Psoas muscle (tissue), 8 donors: Measurements from ENCODE around the gene NOXRED1. TPM values are rescaled to one million over a fixed set of nuclear protein-coding genes. Genes with fewer than 3 reads are reported as not detected.
A peak's percentile ranks its signal among the peaks of the same experiment; 100 is the strongest.

Experiments used
- ATAC-seq, 4 donors: fragments of 200-7000 bp; cut with Tn5 transposase; one replicate each; pipeline ENCODE4 v1.9.1; 2020; ENCODE audit warnings: moderate library complexity in 3 of 4, mild to moderate bottlenecking in 2 of 4
- DNase-seq, 2 donors: peaks; one replicate each; pipeline ENCODE4 v3.0.0-alpha.2; 2020
- H3K27ac ChIP-seq: fragments of 200-600 bp; one replicate; pipeline ENCODE4 v1.8.0; 2022
- H3K27me3 ChIP-seq, 3 donors: fragments of 200-600 bp in 1 of 3; one replicate each; pipeline versions ENCODE4 v1.6.1 to v1.8.0; 2013 to 2022; ENCODE audit warnings: low read length in 2 of 3, mild to moderate bottlenecking in 2 of 3, moderate library complexity in 1 of 3; ENCODE audit not compliant: insufficient read depth in 3 of 3
- H3K36me3 ChIP-seq, 2 donors: fragments of 200-600 bp in 1 of 2; one replicate each; pipeline versions ENCODE4 v1.6.1 to v1.8.0; 2013 to 2022; ENCODE audit warnings: low read depth in 1 of 2, mild to moderate bottlenecking in 1 of 2, moderate library complexity in 1 of 2; ENCODE audit not compliant: insufficient read depth in 1 of 2
- H3K4me1 ChIP-seq: fragments of 200-600 bp; one replicate; pipeline ENCODE4 v1.8.0; 2022
- H3K4me3 ChIP-seq: fragments of 200-600 bp; one replicate; pipeline ENCODE4 v1.8.0; 2022; ENCODE audit warnings: mild to moderate bottlenecking
- H3K9me3 ChIP-seq: fragments of 200-600 bp; one replicate; pipeline ENCODE4 v1.8.0; 2022
- CTCF ChIP-seq: fragments of 200-600 bp; IDR thresholded peaks from one replicate; pipeline ENCODE4 v1.8.0; 2022; ENCODE audit warnings: antibody characterized with exemption
- WGBS, 3 donors: extraction: QIAGEN DNeasy Blood & Tissue Kit; methylation state at CpG; one replicate each; pipeline versions ENCODE4 v1.1.6 to v1.1.7; 2013; 5-methylcytosine and 5-hydroxymethylcytosine counted together
- intact Hi-C, 2 donors: fragments of 100-400 bp; cut with DNase I; formaldehyde crosslinking; loops; one replicate each; pipeline versions ENCODE4 v1.11.0 to v1.14.2; 2022
- polyA plus RNA-seq, 3 donors: library from polyadenylated mRNA; stranded (reverse); fragments of 200-250 nt; gene quantifications; one replicate each; pipeline ENCODE4 v1.2.3, GENCODE V29; 2013
- total RNA-seq, 4 donors: library from RNA; stranded (reverse); fragmentation: NEBNext Ultra II Directional in 2 of 4; extraction: Animal tissue kit (Norgen Biotek cat#: 25700) in 2 of 4; gene quantifications; one replicate each; pipeline versions ENCODE4 v1.2.1 to v1.2.4, GENCODE V29; 2021 to 2023
- donor health status: healthy with polysubstance abuse.
- donor health status: DM: no; HTN: no; CAD: no; lungs with moderate emphysema.
- donor health status: Bipolar disorder and iron deficiency.
- donor health status: healthy.
- donor health status: DM: yes; HTN: yes; CAD: no.
- donor health status: DM: no; HTN: no; CAD: no.
- donor health status: DM: no; HTN: no; CAD: no.
- donor health status: DM: yes; HTN: yes; CAD: no.

NOXRED1 gene
- total and polyA plus RNA-seq, 7 donors = 0.13 to 0.34 (median 0.24) TPM; not detected in 1

GRCh38 chr14:77467801-77468200, 44.5 kb upstream of the NOXRED1 start:
- no peaks in the 10 kb centered on the region for H3K4me1 ChIP-seq
- WGBS, 3 donors = 82 to 85% (median 84%) methylated on average over 5 of the region's 5 CpGs
- H3K27ac ChIP-seq = no peak overlapping the region
- no peak for ATAC-seq
- no peaks in the 10 kb centered on the region for H3K27me3 ChIP-seq
- peaks cover 23 to 74% of the 10 kb centered on the region in 2 donors for H3K36me3 ChIP-seq
- H3K9me3 ChIP-seq = no peaks in the 10 kb centered on the region
- DNase-seq = no peak
- TF ChIP-seq CTCF = no peak
- H3K4me3 ChIP-seq = no peak overlapping the region
- intact Hi-C loops = no loop called here

- no peaks in the 10 kb centered on the region for H3K27me3 ChIP-seq
- intact Hi-C loops = loop anchor here (5.0 to 10.0 kb wide), 5 partner anchors 82 to 248 kb away; partner anchors contain the start of genes ALKBH1 (in 2 of the 2), GSTZ1 (in 2 of the 2), POMT2 (in 2 of the 2) and SLIRP (in 2 of the 2)
- peak overlapping the region; percentile 99 for H3K4me3 ChIP-seq
- H3K9me3 ChIP-seq = no peaks in the 10 kb centered on the region
- H3K27ac ChIP-seq = peak overlapping the region; percentile 85
- ATAC-seq (no peak), DNase-seq (peak in 1 of 2 donors; percentile 28)
- TF ChIP-seq CTCF = peak; percentile 52
- H3K4me1 ChIP-seq = peaks cover 20% of the 10 kb centered on the region
- 37 to 43% (median 39%) methylated on average over 13 of the region's 13 CpGs for WGBS, 3 donors
- peaks cover 8 to 49% of the 10 kb centered on the region in 2 donors for H3K36me3 ChIP-seq
Observed at GRCh38 chr14:77459072-77459723, 35.9 kb upstream of the NOXRED1 start.

- Histone ChIP-seq H3K36me3 (peaks cover 3 to 45% of the 10 kb centered on the region in 2 donors), H3K4me1 (peaks cover 20% of the 10 kb centered on the region), H3K9me3 (no peaks in the 10 kb centered on the region), H3K27ac (peak overlapping the region; percentile 85), H3K4me3 (peak overlapping the region; percentile 99), H3K27me3 (no peaks in the 10 kb centered on the region)
- peak; percentile 4 to 48 (median 15) for ATAC-seq
- DNase-seq = peak in 1 of 2 donors; percentile 67
- TF ChIP-seq CTCF = no peak
- WGBS, 3 donors = 0 to 1% (median 1%) methylated on average over 29 of the region's 29 CpGs
- intact Hi-C loops = loop anchor here (5.0 to 10.0 kb wide), 5 partner anchors 81 to 249 kb away; partner anchors contain the start of genes ALKBH1 (in 2 of the 2), GSTZ1 (in 2 of the 2), POMT2 (in 2 of the 2) and SLIRP (in 2 of the 2)
Observed at GRCh38 chr14:77458249-77458950, 35.1 kb upstream of the NOXRED1 start.

- peak; percentile 97 to 99 (median 98) for ATAC-seq
- H3K36me3 ChIP-seq = peaks cover 2 to 45% of the 10 kb centered on the region in 2 donors
- H3K4me1 ChIP-seq = peaks cover 20% of the 10 kb centered on the region
- intact Hi-C loops = loop anchor here (5.0 to 10.0 kb wide), 5 partner anchors 80 to 250 kb away; partner anchors contain the start of genes ALKBH1 (in 2 of the 2), GSTZ1 (in 2 of the 2), POMT2 (in 2 of the 2) and SLIRP (in 2 of the 2)
- peak within 1 kb of the TSS; percentile 99 for H3K4me3 ChIP-seq
- no peak for TF ChIP-seq CTCF
- no peaks in the 10 kb centered on the region for H3K9me3 ChIP-seq
- H3K27ac ChIP-seq = peak within 1 kb of the TSS; percentile 85
- 0 to 1% (median 1%) methylated on average over 50 of the region's 50 CpGs for WGBS, 3 donors
- no peaks in the 10 kb centered on the region for H3K27me3 ChIP-seq
- peak; percentile 93 to 96 for DNase-seq
Observed at GRCh38 chr14:77457522-77458248, 34.4 kb upstream of the NOXRED1 start, which contains the start of the genes AHSA1 and VIPAS39. AHSA1 (plus strand) TSS chr14:77458093; CDS start chr14:77458190, 97 bp downstream. VIPAS39 (minus strand) TSS chr14:77457601; CDS start chr14:77454102, 3,499 bp downstream.
